ENCODE data around the gene SLC8B1.

The SLC8B1 gene

GRCh38 chr12:113273053-113273725 lies 61.7 kb downstream of the SLC8B1 start:
- Histone ChIP-seq H3K36me3 (ENCODE audit: control insufficient read depth in 4 of 4, insufficient read depth in 4 of 4, low read length in 3 of 4) (peaks cover 0 to 61% (median 19%) of the 10 kb centered on the region in 4 experiments), H3K9me3 (ENCODE audit: control extremely low read depth in 1 of 5, control insufficient read depth in 4 of 5, insufficient read depth in 2 of 5, low read depth in 1 of 5, low read length in 4 of 5) (no peaks in the 10 kb centered on the region), H3K4me1 (ENCODE audit: control extremely low read depth in 1 of 4, control insufficient read depth in 4 of 4, insufficient read depth in 4 of 4, low read length in 3 of 4) (peaks cover 0 to 7% (median 4%) of the 10 kb centered on the region in 4 experiments), H3K27ac (ENCODE audit: insufficient read depth in 1 of 2, low read depth in 1 of 2, low read length in 2 of 2, poor library complexity in 1 of 2, severe bottlenecking in 2 of 2) (no peak overlapping the region), H3K4me3 (ENCODE audit: control insufficient read depth in 1 of 7, extremely low read depth in 1 of 7, insufficient read depth in 4 of 7, low read depth in 2 of 7, low read length in 6 of 7) (no peak overlapping the region), H3K27me3 (replicated peaks in 2 of 5; ENCODE audit: control insufficient read depth in 4 of 5, insufficient read depth in 5 of 5, low read length in 4 of 5) (no peaks in the 10 kb centered on the region)
- POLR2A ChIA-PET = no interaction called here
- DNase-seq = no peak
- WGBS (ENCODE audit: insufficient coverage) = 95% methylated on average over 12 of the region's 13 CpGs
- CTCF ChIA-PET = interaction anchor here (1.0 kb wide), 1 partner anchor 76 kb away, joined by 3 read pairs; no protein-coding TSS in a partner anchor

DNA sequence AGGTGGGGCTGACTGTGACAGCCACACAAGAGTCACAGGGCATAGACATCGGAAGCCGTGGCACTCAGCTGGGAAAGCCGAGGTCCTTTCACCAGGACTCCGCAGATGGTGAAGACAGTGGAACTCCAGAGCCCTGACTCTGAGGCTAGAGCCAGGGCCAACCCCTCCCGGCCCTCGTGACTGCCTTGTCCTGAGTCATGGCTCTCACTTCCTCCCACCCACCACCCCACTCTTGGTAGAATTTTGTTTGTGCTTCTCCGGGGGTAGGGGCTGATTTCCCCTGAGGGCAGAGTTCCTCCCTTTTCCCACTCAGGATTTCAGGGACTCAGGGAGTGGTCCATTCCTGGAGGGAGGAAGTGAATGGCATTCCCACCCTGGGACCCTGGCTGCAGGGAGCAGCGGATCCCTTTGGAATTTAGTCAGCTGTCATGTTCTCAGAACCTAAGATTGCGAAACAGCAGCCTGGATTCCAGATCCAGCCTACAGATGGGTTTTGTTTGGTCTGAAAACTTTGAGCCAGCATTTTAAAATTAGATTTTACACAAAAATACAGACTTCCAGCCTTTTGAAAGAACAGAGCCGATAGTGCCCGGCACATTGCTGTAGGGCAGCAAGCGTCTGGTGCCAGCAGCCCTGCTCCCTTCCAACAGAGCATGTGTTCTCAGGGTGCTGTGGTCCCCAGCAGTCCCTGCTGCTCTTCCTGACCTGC lies 62.9 kb downstream of the SLC8B1 start:
- H3K4me3 ChIP-seq (ENCODE audit: control insufficient read depth in 1 of 7, extremely low read depth in 1 of 7, insufficient read depth in 4 of 7, low read depth in 2 of 7, low read length in 6 of 7) = no peak overlapping the region
- no peaks in the 10 kb centered on the region for H3K9me3 ChIP-seq (ENCODE audit: control extremely low read depth in 1 of 5, control insufficient read depth in 4 of 5, insufficient read depth in 2 of 5, low read depth in 1 of 5, low read length in 4 of 5)
- no peaks in the 10 kb centered on the region for H3K27me3 ChIP-seq (replicated peaks in 2 of 5; ENCODE audit: control insufficient read depth in 4 of 5, insufficient read depth in 5 of 5, low read length in 4 of 5)
- peak in 2 of 3 donors; percentile 21 to 34 for DNase-seq
- ChIA-PET POLR2A (no interaction called here), CTCF (no interaction called here)
- 89% methylated on average over 11 of the region's 12 CpGs for WGBS (ENCODE audit: insufficient coverage)
- H3K27ac ChIP-seq (ENCODE audit: insufficient read depth in 1 of 2, low read depth in 1 of 2, low read length in 2 of 2, poor library complexity in 1 of 2, severe bottlenecking in 2 of 2) = no peak overlapping the region
- peaks cover 0 to 7% (median 4%) of the 10 kb centered on the region in 4 experiments for H3K4me1 ChIP-seq (ENCODE audit: control extremely low read depth in 1 of 4, control insufficient read depth in 4 of 4, insufficient read depth in 4 of 4, low read length in 3 of 4)
- H3K36me3 ChIP-seq (ENCODE audit: control insufficient read depth in 4 of 4, insufficient read depth in 4 of 4, low read length in 3 of 4) = peaks cover 0 to 56% (median 24%) of the 10 kb centered on the region in 4 experiments

- ChIA-PET POLR2A (no interaction called here), CTCF (interaction anchor here (1.1 kb wide), 1 partner anchor 74 kb away, joined by 4 read pairs; no protein-coding TSS in a partner anchor)
- no peak overlapping the region for H3K4me3 ChIP-seq (ENCODE audit: control insufficient read depth in 1 of 7, extremely low read depth in 1 of 7, insufficient read depth in 4 of 7, low read depth in 2 of 7, low read length in 6 of 7)
- WGBS (ENCODE audit: insufficient coverage) = 90% methylated on average over 8 of the region's 10 CpGs
- no peaks in the 10 kb centered on the region for H3K9me3 ChIP-seq (ENCODE audit: control extremely low read depth in 1 of 5, control insufficient read depth in 4 of 5, insufficient read depth in 2 of 5, low read depth in 1 of 5, low read length in 4 of 5)
- H3K27ac ChIP-seq (ENCODE audit: insufficient read depth in 1 of 2, low read depth in 1 of 2, low read length in 2 of 2, poor library complexity in 1 of 2, severe bottlenecking in 2 of 2) = no peak overlapping the region
- peaks cover 0 to 7% (median 4%) of the 10 kb centered on the region in 4 experiments for H3K4me1 ChIP-seq (ENCODE audit: control extremely low read depth in 1 of 4, control insufficient read depth in 4 of 4, insufficient read depth in 4 of 4, low read length in 3 of 4)
- DNase-seq = no peak
- H3K27me3 ChIP-seq (replicated peaks in 2 of 5; ENCODE audit: control insufficient read depth in 4 of 5, insufficient read depth in 5 of 5, low read length in 4 of 5) = no peaks in the 10 kb centered on the region
- peaks cover 0 to 56% (median 25%) of the 10 kb centered on the region in 4 experiments for H3K36me3 ChIP-seq (ENCODE audit: control insufficient read depth in 4 of 4, insufficient read depth in 4 of 4, low read length in 3 of 4)
Observed at GRCh38 chr12:113271466-113271852, 63.5 kb downstream of the SLC8B1 start.

DNA sequence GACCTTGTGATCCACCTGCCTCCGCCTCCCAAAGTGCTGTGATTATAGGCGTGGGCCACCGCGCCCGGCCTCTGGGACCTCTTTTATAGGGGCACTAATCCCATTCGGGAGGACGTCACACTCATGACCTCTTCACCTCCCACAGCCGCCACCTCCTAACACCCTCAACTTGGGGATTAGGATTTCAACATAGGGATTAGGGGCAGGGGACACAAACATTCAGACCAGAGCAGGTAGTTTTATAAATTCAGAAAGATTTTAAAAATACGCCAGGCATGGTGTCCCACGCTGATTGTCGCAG lies 64.2 kb downstream of the SLC8B1 start:
- 96% methylated on average over 8 of the region's 11 CpGs for WGBS (ENCODE audit: insufficient coverage)
- POLR2A ChIA-PET = no interaction called here
- no peaks in the 10 kb centered on the region for H3K9me3 ChIP-seq (ENCODE audit: control extremely low read depth in 1 of 5, control insufficient read depth in 4 of 5, insufficient read depth in 2 of 5, low read depth in 1 of 5, low read length in 4 of 5)
- H3K4me1 ChIP-seq (ENCODE audit: control extremely low read depth in 1 of 4, control insufficient read depth in 4 of 4, insufficient read depth in 4 of 4, low read length in 3 of 4) = peaks cover 0 to 7% (median 4%) of the 10 kb centered on the region in 4 experiments
- DNase-seq = no peak
- H3K36me3 ChIP-seq (ENCODE audit: control insufficient read depth in 4 of 4, insufficient read depth in 4 of 4, low read length in 3 of 4) = peaks cover 0 to 60% (median 23%) of the 10 kb centered on the region in 4 experiments
- H3K27me3 ChIP-seq (replicated peaks in 2 of 5; ENCODE audit: control insufficient read depth in 4 of 5, insufficient read depth in 5 of 5, low read length in 4 of 5) = no peaks in the 10 kb centered on the region
- CTCF ChIA-PET = interaction anchor here (0.6 to 1.1 kb wide), 3 partner anchors 73 to 154 kb away, joined by 3 to 4 read pairs (median 3); no protein-coding TSS in a partner anchor
- H3K27ac ChIP-seq (ENCODE audit: insufficient read depth in 1 of 2, low read depth in 1 of 2, low read length in 2 of 2, poor library complexity in 1 of 2, severe bottlenecking in 2 of 2) = no peak overlapping the region
- H3K4me3 ChIP-seq (ENCODE audit: control insufficient read depth in 1 of 7, extremely low read depth in 1 of 7, insufficient read depth in 4 of 7, low read depth in 2 of 7, low read length in 6 of 7) = no peak overlapping the region

GRCh38 chr12:113269257-113269943 lies 65.5 kb downstream of the SLC8B1 start:
- CTCF ChIA-PET = interaction anchor here (0.6 to 1.6 kb wide), 3 partner anchors 9 to 72 kb away, joined by 3 to 4 read pairs (median 3); no protein-coding TSS in a partner anchor
- Histone ChIP-seq H3K9me3 (ENCODE audit: control extremely low read depth in 1 of 5, control insufficient read depth in 4 of 5, insufficient read depth in 2 of 5, low read depth in 1 of 5, low read length in 4 of 5) (no peaks in the 10 kb centered on the region), H3K4me3 (ENCODE audit: control insufficient read depth in 1 of 7, extremely low read depth in 1 of 7, insufficient read depth in 4 of 7, low read depth in 2 of 7, low read length in 6 of 7) (no peak overlapping the region), H3K36me3 (ENCODE audit: control insufficient read depth in 4 of 4, insufficient read depth in 4 of 4, low read length in 3 of 4) (peaks cover 0 to 54% (median 19%) of the 10 kb centered on the region in 4 experiments), H3K27ac (ENCODE audit: insufficient read depth in 1 of 2, low read depth in 1 of 2, low read length in 2 of 2, poor library complexity in 1 of 2, severe bottlenecking in 2 of 2) (no peak overlapping the region), H3K27me3 (replicated peaks in 2 of 5; ENCODE audit: control insufficient read depth in 4 of 5, insufficient read depth in 5 of 5, low read length in 4 of 5) (no peaks in the 10 kb centered on the region), H3K4me1 (ENCODE audit: control extremely low read depth in 1 of 4, control insufficient read depth in 4 of 4, insufficient read depth in 4 of 4, low read length in 3 of 4) (peaks cover 0 to 7% (median 4%) of the 10 kb centered on the region in 4 experiments)
- POLR2A ChIA-PET = no interaction called here
- WGBS (ENCODE audit: insufficient coverage) = 88% methylated on average over 12 of the region's 12 CpGs
- DNase-seq = no peak

- Histone ChIP-seq H3K9me3 (ENCODE audit: control extremely low read depth in 1 of 5, control insufficient read depth in 4 of 5, insufficient read depth in 2 of 5, low read depth in 1 of 5, low read length in 4 of 5) (no peaks in the 10 kb centered on the region), H3K4me1 (ENCODE audit: control extremely low read depth in 1 of 4, control insufficient read depth in 4 of 4, insufficient read depth in 4 of 4, low read length in 3 of 4) (peaks cover 0 to 10% (median 4%) of the 10 kb centered on the region in 4 experiments), H3K27ac (ENCODE audit: insufficient read depth in 1 of 2, low read depth in 1 of 2, low read length in 2 of 2, poor library complexity in 1 of 2, severe bottlenecking in 2 of 2) (no peak overlapping the region), H3K4me3 (ENCODE audit: control insufficient read depth in 1 of 7, extremely low read depth in 1 of 7, insufficient read depth in 4 of 7, low read depth in 2 of 7, low read length in 6 of 7) (no peak overlapping the region), H3K27me3 (replicated peaks in 2 of 5; ENCODE audit: control insufficient read depth in 4 of 5, insufficient read depth in 5 of 5, low read length in 4 of 5) (no peaks in the 10 kb centered on the region), H3K36me3 (ENCODE audit: control insufficient read depth in 4 of 4, insufficient read depth in 4 of 4, low read length in 3 of 4) (peaks cover 0 to 49% (median 19%) of the 10 kb centered on the region in 4 experiments)
- WGBS (ENCODE audit: insufficient coverage) = over 99% methylated on average over 17 of the region's 19 CpGs
- DNase-seq = no peak
- ChIA-PET POLR2A (no interaction called here), CTCF (interaction anchor here (0.6 to 1.6 kb wide), 2 partner anchors 8 to 39 kb away, joined by 3 to 4 read pairs; no protein-coding TSS in a partner anchor)
Observed at GRCh38 chr12:113268621-113269020, 66.3 kb downstream of the SLC8B1 start.
